Activated B cell treated with CpG ODN at 0.5 μM for 24 hours (primary cell): Measurements from ENCODE around the gene MATR3. TPM values are rescaled to one million over a fixed set of nuclear protein-coding genes. Genes with fewer than 3 reads are reported as not detected.

Experiments
- ATAC-seq: fragments of 200-7000 bp; cut with Tn5 transposase; one replicate; pipeline ENCODE4 v1.10.0; 2021; ENCODE audit warnings: low read depth, mild to moderate bottlenecking, moderate library complexity
- CTCF ChIA-PET: fragments of 350-600 bp; sonication (Branson Sonifier 250); formaldehyde crosslinking; loops from one replicate; lab custom pipeline; 2021; ENCODE audit warnings: antibody characterized with exemption; lab: Charles Lee
- POLR2A ChIA-PET: fragments of 350-600 bp; sonication (Branson Sonifier 250); formaldehyde crosslinking; loops from one replicate; lab custom pipeline; 2021; ENCODE audit warnings: antibody characterized with exemption; lab: Charles Lee
- DNase-seq: peaks from one replicate; pipeline ENCODE4 v3.0.0; 2022
- H3K27ac Mint-ChIP-seq: one replicate; pipeline ENCODE4 v1.8.0; 2020; ENCODE audit warnings: mixed read lengths
- H3K27me3 Mint-ChIP-seq: one replicate; pipeline ENCODE4 v1.8.0; 2021; ENCODE audit warnings: mixed read lengths
- H3K36me3 Mint-ChIP-seq: one replicate; pipeline ENCODE4 v1.8.0; 2021; ENCODE audit warnings: low read depth, mixed read lengths
- H3K4me1 Mint-ChIP-seq: one replicate; pipeline ENCODE4 v1.8.0; 2021; ENCODE audit warnings: mixed read lengths
- H3K4me3 Mint-ChIP-seq: one replicate; pipeline ENCODE4 v1.8.0; 2020; ENCODE audit warnings: mild to moderate bottlenecking, mixed read lengths
- H3K9me3 Mint-ChIP-seq: one replicate; pipeline ENCODE4 v1.8.0; 2020; ENCODE audit warnings: mixed read lengths
- intact Hi-C: fragments of 100-400 bp; cut with micrococcal nuclease; formaldehyde crosslinking; loops from one replicate; pipeline ENCODE4 v1.15.1; 2024
- total RNA-seq: library from RNA; stranded (reverse); gene quantifications from 2 replicates; pipeline ENCODE4 v1.2.3, GENCODE V29; 2022
- TF ChIP-seq, protein P1 (sequence below): fragments of 200-600 bp; IDR thresholded peaks from one replicate; pipeline ENCODE4 v1.8.0; 2022; ENCODE audit warnings: antibody characterized with exemption, mild to moderate bottlenecking

The MATR3 gene
- total RNA-seq, 1 donor from 2014 or later: 294 TPM

DNA sequence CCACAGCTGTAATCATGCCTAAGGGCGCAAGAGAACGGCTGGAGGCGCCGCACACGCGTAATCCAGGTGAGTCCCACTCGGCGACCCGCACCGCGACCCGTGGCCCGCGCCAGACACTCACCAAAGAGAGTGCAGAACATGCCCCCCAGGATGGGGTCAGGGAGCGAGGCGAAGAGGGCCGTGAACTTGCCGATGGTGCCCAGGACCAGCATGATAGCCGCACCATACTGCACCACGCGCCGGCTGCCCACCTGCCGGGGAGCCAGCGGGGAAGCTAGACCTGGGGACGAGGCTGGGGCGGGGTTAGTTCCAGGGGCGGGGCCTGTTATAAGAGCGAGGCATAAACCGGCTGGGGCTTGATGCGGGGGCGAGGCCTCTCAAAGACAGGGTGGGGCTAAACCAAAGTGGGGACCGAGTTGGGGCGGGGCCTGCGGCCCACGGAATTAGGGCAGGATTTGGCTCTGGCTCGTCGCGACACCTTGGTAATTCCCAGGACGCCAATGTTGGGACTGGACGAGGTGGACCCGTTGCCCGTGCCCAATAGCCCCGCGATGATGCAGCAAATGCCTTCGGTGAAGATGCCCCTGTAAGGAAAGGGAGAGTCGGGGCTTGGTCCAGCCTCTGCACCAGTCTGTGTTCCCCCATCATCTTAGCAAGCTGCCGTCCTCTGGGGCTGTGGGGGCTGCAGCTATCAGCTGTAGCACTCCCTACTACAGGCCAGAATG, 84.7 kb downstream of the MATR3 start:
- DNase-seq (no peak), ATAC-seq (no peak)
- Mint-ChIP-seq H3K27ac (no peak overlapping the region), H3K9me3 (no peaks in the 10 kb centered on the region), H3K4me1 (peaks cover 18% of the 10 kb centered on the region), H3K36me3 (peaks cover 12% of the 10 kb centered on the region), H3K4me3 (no peak overlapping the region), H3K27me3 (no peaks in the 10 kb centered on the region)
- TF ChIP-seq, protein P1, sequence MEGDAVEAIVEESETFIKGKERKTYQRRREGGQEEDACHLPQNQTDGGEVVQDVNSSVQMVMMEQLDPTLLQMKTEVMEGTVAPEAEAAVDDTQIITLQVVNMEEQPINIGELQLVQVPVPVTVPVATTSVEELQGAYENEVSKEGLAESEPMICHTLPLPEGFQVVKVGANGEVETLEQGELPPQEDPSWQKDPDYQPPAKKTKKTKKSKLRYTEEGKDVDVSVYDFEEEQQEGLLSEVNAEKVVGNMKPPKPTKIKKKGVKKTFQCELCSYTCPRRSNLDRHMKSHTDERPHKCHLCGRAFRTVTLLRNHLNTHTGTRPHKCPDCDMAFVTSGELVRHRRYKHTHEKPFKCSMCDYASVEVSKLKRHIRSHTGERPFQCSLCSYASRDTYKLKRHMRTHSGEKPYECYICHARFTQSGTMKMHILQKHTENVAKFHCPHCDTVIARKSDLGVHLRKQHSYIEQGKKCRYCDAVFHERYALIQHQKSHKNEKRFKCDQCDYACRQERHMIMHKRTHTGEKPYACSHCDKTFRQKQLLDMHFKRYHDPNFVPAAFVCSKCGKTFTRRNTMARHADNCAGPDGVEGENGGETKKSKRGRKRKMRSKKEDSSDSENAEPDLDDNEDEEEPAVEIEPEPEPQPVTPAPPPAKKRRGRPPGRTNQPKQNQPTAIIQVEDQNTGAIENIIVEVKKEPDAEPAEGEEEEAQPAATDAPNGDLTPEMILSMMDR: no peak
- ChIA-PET POLR2A (interaction anchor here (0.7 kb wide), 2 partner anchors 8 to 26 kb away, joined by 3 read pairs; no protein-coding TSS in a partner anchor), CTCF (interaction anchor here (0.8 to 1.3 kb wide), 2 partner anchors 14 to 36 kb away, joined by 3 to 7 read pairs; no protein-coding TSS in a partner anchor)
- intact Hi-C loops: no loop called here

DNA sequence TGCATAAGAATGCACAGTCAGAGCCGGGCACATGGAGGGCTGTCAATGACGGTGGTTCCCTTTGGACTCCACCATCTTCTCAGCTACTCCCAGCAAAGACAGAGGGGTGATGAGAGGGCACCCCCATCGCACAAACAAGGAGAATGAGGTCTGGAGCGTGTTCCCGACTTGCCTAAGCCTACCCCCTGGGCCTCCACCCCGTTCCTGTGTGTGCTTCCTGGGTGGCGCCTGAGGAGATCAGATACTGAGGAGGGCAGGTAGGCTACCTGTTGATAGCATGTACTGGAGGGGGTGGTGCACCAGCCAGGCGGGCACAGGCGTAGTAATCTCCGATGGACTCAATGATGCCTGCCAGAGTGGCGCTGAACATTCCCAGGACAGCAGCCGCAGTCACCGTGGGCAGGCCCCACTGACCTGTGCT, 85.4 kb downstream of the MATR3 start:
- Mint-ChIP-seq H3K27me3 (no peaks in the 10 kb centered on the region), H3K27ac (no peak overlapping the region), H3K36me3 (peaks cover 5% of the 10 kb centered on the region), H3K4me3 (no peak overlapping the region), H3K4me1 (peaks cover 24% of the 10 kb centered on the region), H3K9me3 (no peaks in the 10 kb centered on the region)
- ChIA-PET CTCF (no interaction called here), POLR2A (no interaction called here)
- DNase-seq (no peak), ATAC-seq (no peak)
- TF ChIP-seq, protein P1: no peak
- intact Hi-C loops: no loop called here

DNA sequence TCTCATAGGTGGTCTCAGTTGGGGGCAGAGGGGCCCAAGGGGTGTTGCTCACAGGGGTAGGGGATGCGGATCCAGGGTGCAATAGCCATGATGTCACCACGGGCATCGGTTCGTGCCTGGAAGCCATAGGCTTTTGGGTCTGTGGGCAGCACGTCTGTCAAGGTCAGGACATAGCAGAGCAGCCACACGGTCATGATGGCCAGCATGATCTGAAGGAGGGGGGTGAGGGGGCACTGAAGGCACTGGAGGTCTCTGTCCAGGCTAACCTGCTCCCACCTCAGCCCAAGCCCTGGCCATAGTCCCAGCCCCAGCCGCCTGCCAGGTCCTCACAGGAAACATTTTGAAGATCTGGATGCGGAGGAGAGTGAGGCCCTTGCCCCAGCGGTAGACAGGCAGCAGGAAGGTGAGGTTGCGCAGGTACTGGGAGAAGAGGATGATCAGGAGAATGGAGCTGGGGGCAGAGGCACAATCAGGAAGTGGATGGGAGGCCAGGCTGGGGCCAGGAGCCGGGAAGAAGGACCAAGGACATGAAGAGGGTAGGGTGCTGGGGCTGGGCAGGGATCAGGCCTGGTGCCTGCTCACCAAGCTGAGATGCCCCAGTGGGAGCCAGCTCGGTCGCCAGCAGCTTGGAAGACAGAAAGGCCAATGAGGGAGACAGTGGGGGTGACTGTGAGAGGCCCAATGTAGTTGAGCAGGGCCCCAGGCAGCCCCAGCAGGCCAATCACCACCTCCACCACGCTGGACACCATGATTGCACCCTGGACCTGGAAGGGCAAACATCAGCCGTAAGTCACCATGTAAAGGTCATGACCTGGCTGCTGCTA, 86.3 kb downstream of the MATR3 start:
- Mint-ChIP-seq H3K9me3 (no peaks in the 10 kb centered on the region), H3K27ac (no peak overlapping the region), H3K4me3 (no peak overlapping the region), H3K4me1 (peaks cover 33% of the 10 kb centered on the region), H3K27me3 (no peaks in the 10 kb centered on the region), H3K36me3 (peaks cover 2% of the 10 kb centered on the region)
- ATAC-seq (no peak), DNase-seq (no peak)
- intact Hi-C loops: no loop called here
- TF ChIP-seq, protein P1: no peak
- CTCF ChIA-PET: no interaction called here
- POLR2A ChIA-PET: no interaction called here

Other genes with a start within 250 kb of the MATR3 start
- 16.1 and 22.0 TPM in 2 replicates for gene SIL1, start 95.4 kb upstream of the MATR3 start, total RNA-seq
- 79.7 and 80.8 TPM in 2 replicates for gene PAIP2, start 48.1 kb downstream of the MATR3 start, total RNA-seq
- gene SLC23A1, start 89.6 kb downstream of the MATR3 start, total RNA-seq: 1.4 and 1.8 TPM in 2 replicates
- gene MZB1, start 96.2 kb downstream of the MATR3 start, total RNA-seq: 47.1 and 50.5 TPM in 2 replicates
- gene PROB1, start 101.4 kb downstream of the MATR3 start, total RNA-seq: 3.5 and 3.6 TPM in 2 replicates
- gene SPATA24, start 110.3 kb downstream of the MATR3 start, total RNA-seq: 6.4 and 9.3 TPM in 2 replicates
- gene DNAJC18, start 145.8 kb downstream of the MATR3 start, total RNA-seq: 9.1 and 9.6 TPM in 2 replicates
- not detected in 2 replicates for gene ECSCR, start 169.0 kb downstream of the MATR3 start, total RNA-seq
- not detected in 2 replicates for gene SMIM33, start 177.3 kb downstream of the MATR3 start, total RNA-seq
- gene STING1, start 189.0 kb downstream of the MATR3 start, total RNA-seq: 0.91 and 1.1 TPM in 2 replicates